Lower lobe of right lung (tissue), 2 donors: ENCODE measurements around the gene IL1RAPL2. TPM values are rescaled to one million over a fixed set of nuclear protein-coding genes. Genes with fewer than 3 reads are reported as not detected.

ENCODE experiments used
- ATAC-seq, 2 donors: fragments of 200-7000 bp; cut with Tn5 transposase; one replicate each; pipeline ENCODE4 v1.9.1; 2020 to 2022; ENCODE audit warnings: mild to moderate bottlenecking in 2 of 2, moderate library complexity in 2 of 2
- DNase-seq: peaks from one replicate; pipeline ENCODE4 v3.0.0-alpha.2; 2020
- H3K27ac ChIP-seq: fragments of 200-600 bp; one replicate; pipeline ENCODE4 v1.8.0; 2022
- H3K27me3 ChIP-seq: fragments of 200-600 bp; one replicate; pipeline ENCODE4 v1.8.0; 2022; ENCODE audit warnings: low read depth
- H3K36me3 ChIP-seq: fragments of 200-600 bp; one replicate; pipeline ENCODE4 v1.8.0; 2022; ENCODE audit warnings: mild to moderate bottlenecking
- H3K4me1 ChIP-seq: fragments of 200-600 bp; one replicate; pipeline ENCODE4 v1.8.0; 2022
- H3K4me3 ChIP-seq: fragments of 200-600 bp; one replicate; pipeline ENCODE4 v1.8.0; 2022; ENCODE audit warnings: mild to moderate bottlenecking
- H3K9me3 ChIP-seq: fragments of 200-600 bp; one replicate; pipeline ENCODE4 v1.8.0; 2022
- CTCF ChIP-seq: fragments of 200-600 bp; IDR thresholded peaks from one replicate; pipeline ENCODE4 v1.8.0; 2022; ENCODE audit warnings: antibody characterized with exemption, mild to moderate bottlenecking
- intact Hi-C: fragments of 100-400 bp; cut with DNase I; formaldehyde crosslinking; loops from one replicate; pipeline ENCODE4 v1.11.0; 2022
- total RNA-seq: library from RNA; stranded (reverse); fragmentation: NEBNext Ultra II Directional; extraction: Animal tissue kit (Norgen Biotek cat#: 25700); gene quantifications from one replicate; pipeline ENCODE4 v1.2.1, GENCODE V29; 2021
- donor health status: DM: no; HTN: yes; CAD: no; lungs with severe emphysema.

The IL1RAPL2 gene
- total RNA-seq, 1 donor from 2014 or later = not detected

DNA sequence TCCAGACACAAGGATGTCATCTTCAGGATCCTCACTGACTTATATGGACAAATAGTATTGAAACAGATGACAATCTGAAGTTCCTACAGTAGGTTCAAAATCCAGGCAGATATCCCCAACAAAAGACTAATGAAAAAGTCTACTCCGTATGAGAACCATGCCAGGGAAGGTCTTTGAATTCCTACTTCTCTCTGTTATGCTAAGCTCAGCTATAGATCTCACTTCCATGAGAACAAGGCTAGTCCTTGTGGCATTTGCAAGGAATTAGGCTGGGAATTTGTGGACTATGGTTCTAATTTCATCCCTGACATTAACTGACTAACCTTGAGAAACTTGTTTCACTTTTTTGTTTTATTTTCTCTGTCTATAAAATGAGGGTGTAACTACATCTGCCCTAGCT is 229.8 kb downstream of the IL1RAPL2 start:
- no peak for ATAC-seq
- no peaks in the 10 kb centered on the region for H3K4me1 ChIP-seq
- no peaks in the 10 kb centered on the region for H3K27me3 ChIP-seq
- TF ChIP-seq CTCF = no peak
- H3K36me3 ChIP-seq = no peaks in the 10 kb centered on the region
- DNase-seq = no peak
- no peak overlapping the region for H3K27ac ChIP-seq
- intact Hi-C loops = no loop called here
- no peaks in the 10 kb centered on the region for H3K9me3 ChIP-seq
- no peak overlapping the region for H3K4me3 ChIP-seq

- ATAC-seq (no peak), DNase-seq (no peak)
- H3K4me3 ChIP-seq = no peak overlapping the region
- intact Hi-C loops = no loop called here
- no peaks in the 10 kb centered on the region for H3K36me3 ChIP-seq
- H3K9me3 ChIP-seq = no peaks in the 10 kb centered on the region
- no peak for TF ChIP-seq CTCF
- no peak overlapping the region for H3K27ac ChIP-seq
- no peaks in the 10 kb centered on the region for H3K4me1 ChIP-seq
- no peaks in the 10 kb centered on the region for H3K27me3 ChIP-seq
Observed at GRCh38 chrX:104803219-104803618, 237.2 kb downstream of the IL1RAPL2 start.

GRCh38 chrX:104806346-104806745 is 240.3 kb downstream of the IL1RAPL2 start:
- H3K4me1 ChIP-seq = no peaks in the 10 kb centered on the region
- H3K27ac ChIP-seq = no peak overlapping the region
- TF ChIP-seq CTCF = no peak
- H3K9me3 ChIP-seq = no peaks in the 10 kb centered on the region
- intact Hi-C loops = no loop called here
- no peaks in the 10 kb centered on the region for H3K27me3 ChIP-seq
- DNase-seq (no peak), ATAC-seq (no peak)
- no peaks in the 10 kb centered on the region for H3K36me3 ChIP-seq
- no peak overlapping the region for H3K4me3 ChIP-seq

- no peaks in the 10 kb centered on the region for H3K36me3 ChIP-seq
- H3K9me3 ChIP-seq = no peaks in the 10 kb centered on the region
- no peak for DNase-seq
- intact Hi-C loops = no loop called here
- no peaks in the 10 kb centered on the region for H3K27me3 ChIP-seq
- H3K4me1 ChIP-seq = no peaks in the 10 kb centered on the region
- no peak for ATAC-seq
- TF ChIP-seq CTCF = no peak
- no peak overlapping the region for H3K4me3 ChIP-seq
- no peak overlapping the region for H3K27ac ChIP-seq
Observed at GRCh38 chrX:104833401-104833800, 267.4 kb downstream of the IL1RAPL2 start.

GRCh38 chrX:104842646-104843045 is 276.6 kb downstream of the IL1RAPL2 start:
- Histone ChIP-seq H3K36me3 (no peaks in the 10 kb centered on the region), H3K27me3 (no peaks in the 10 kb centered on the region), H3K9me3 (no peaks in the 10 kb centered on the region), H3K4me3 (no peak overlapping the region), H3K27ac (no peak overlapping the region), H3K4me1 (no peaks in the 10 kb centered on the region)
- no peak for ATAC-seq
- no peak for DNase-seq
- intact Hi-C loops = no loop called here
- no peak for TF ChIP-seq CTCF

GRCh38 chrX:104852241-104852640 is 286.2 kb downstream of the IL1RAPL2 start:
- intact Hi-C loops = no loop called here
- Histone ChIP-seq H3K9me3 (no peaks in the 10 kb centered on the region), H3K36me3 (no peaks in the 10 kb centered on the region), H3K4me3 (no peak overlapping the region), H3K27ac (no peak overlapping the region), H3K27me3 (no peaks in the 10 kb centered on the region), H3K4me1 (no peaks in the 10 kb centered on the region)
- no peak for DNase-seq
- no peak for TF ChIP-seq CTCF
- ATAC-seq = no peak
